GM10266 (cell line): Measurements from ENCODE around the gene KRT20.

Source experiments
- DNase-seq: peaks from one replicate; pipeline ENCODE4 v3.0.0; 2012; ENCODE audit errors: extremely low spot score
- CTCF ChIP-seq: IDR thresholded peaks from 2 replicates; pipeline ENCODE4 v1.5.1; 2012; ENCODE audit warnings: mild to moderate bottlenecking, low read depth; ENCODE audit not compliant: control insufficient read depth, insufficient read depth; ENCODE audit errors: missing control alignments

Gene KRT20

GRCh38 chr17:40900809-40901356 is 15.8 kb upstream of the KRT20 start:
- TF ChIP-seq CTCF: no peak
- no peak for DNase-seq

- no peak for TF ChIP-seq CTCF
- DNase-seq: no peak
Measured at GRCh38 chr17:40896916-40897455, 11.9 kb upstream of the KRT20 start.

GRCh38 chr17:40895106-40895730 is 10.2 kb upstream of the KRT20 start:
- DNase-seq: no peak
- no peak for TF ChIP-seq CTCF

GRCh38 chr17:40888196-40888720 is 3.2 kb upstream of the KRT20 start:
- no peak for DNase-seq
- TF ChIP-seq CTCF: no peak

DNA sequence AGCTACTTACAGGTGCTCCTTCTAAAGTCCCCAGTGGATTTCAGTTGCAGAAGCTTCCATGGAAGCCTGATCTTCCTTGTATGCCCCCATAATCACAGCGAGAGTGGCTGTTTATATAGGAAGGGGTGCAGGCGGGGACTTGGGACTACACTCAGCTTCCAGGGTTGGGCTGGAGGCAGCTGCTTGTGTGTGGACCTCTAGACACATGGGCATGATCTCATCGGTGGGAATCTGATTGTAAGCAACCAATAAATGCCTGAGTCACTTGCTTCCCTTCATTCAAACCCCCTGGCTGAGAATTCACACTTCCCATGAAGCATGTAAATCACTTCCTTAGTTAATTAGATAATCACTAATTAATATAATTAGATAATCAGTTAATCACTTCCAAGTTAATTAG is 1.0 kb upstream of the KRT20 start:
- DNase-seq: no peak
- no peak for TF ChIP-seq CTCF

GRCh38 chr17:40883626-40884334 is 1.3 kb downstream of the KRT20 start:
- TF ChIP-seq CTCF: no peak
- DNase-seq: no peak
